ENCODE results near the gene WDR1.

The WDR1 gene

DNA sequence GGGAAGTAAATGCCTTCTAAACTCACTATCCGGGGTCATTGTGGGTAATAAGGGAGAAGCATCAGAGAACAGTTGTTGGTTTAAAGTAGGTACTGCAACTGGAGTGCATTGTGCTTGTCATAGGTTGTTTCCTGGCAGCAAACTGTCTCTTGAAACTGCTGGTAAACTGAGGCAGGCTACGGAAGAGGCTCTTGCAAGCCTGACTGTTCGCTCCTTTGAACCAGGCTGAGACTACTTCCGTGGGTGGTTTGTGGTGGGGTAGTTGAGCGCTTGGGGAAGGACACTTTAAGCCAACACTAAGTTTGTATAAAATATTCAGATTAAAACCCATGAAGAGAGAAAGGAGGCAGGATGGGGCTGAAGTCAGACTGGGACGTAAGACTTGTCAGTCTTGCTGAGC lies 45.2 kb upstream of the WDR1 start:
- Histone ChIP-seq H3K4me1 (ENCODE audit: low read depth, poor library complexity, severe bottlenecking) (no peaks in the 10 kb centered on the region), H4K20me1 (ENCODE audit: insufficient read depth) (no peaks in the 10 kb centered on the region), H3K27ac (no peak overlapping the region), H2AFZ (ENCODE audit: low read depth) (no peak overlapping the region), H3K27me3 (ENCODE audit: insufficient read depth, low read depth) (no peaks in the 10 kb centered on the region), H3K79me2 (ENCODE audit: insufficient read depth, low read depth) (no peaks in the 10 kb centered on the region), H3K9ac (no peak overlapping the region), H3K36me3 (ENCODE audit: insufficient read depth) (no peaks in the 10 kb centered on the region), H3K4me3 (IDR thresholded peaks at IDR 0.05; ENCODE audit: insufficient read depth, low read depth, low read length) (no peak overlapping the region), H3K4me2 (no peak overlapping the region)
- TF ChIP-seq, protein P1, sequence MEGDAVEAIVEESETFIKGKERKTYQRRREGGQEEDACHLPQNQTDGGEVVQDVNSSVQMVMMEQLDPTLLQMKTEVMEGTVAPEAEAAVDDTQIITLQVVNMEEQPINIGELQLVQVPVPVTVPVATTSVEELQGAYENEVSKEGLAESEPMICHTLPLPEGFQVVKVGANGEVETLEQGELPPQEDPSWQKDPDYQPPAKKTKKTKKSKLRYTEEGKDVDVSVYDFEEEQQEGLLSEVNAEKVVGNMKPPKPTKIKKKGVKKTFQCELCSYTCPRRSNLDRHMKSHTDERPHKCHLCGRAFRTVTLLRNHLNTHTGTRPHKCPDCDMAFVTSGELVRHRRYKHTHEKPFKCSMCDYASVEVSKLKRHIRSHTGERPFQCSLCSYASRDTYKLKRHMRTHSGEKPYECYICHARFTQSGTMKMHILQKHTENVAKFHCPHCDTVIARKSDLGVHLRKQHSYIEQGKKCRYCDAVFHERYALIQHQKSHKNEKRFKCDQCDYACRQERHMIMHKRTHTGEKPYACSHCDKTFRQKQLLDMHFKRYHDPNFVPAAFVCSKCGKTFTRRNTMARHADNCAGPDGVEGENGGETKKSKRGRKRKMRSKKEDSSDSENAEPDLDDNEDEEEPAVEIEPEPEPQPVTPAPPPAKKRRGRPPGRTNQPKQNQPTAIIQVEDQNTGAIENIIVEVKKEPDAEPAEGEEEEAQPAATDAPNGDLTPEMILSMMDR (conservative IDR thresholded peaks at IDR 0.05; ENCODE audit: low read depth, low read length): no peak

DNA sequence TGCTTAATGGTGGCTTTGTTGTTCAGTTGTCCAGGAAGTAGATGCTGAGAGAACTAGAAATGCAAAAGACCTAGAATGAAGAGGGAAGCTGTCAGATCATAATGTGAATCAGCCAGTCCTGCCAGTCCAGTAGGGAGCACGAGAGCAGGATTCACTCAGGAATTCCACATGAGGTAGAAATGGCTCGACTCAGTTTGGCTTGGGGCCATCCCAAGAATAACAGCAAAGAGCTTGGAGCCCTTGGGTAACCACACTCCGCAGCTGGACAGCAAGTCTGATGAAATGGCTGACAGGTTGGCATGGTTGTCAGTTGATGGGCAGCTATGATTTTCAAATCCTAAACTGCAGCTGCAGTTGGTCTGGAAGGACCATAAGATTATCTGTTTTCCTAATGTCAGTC lies 44.5 kb upstream of the WDR1 start:
- H3K27me3 ChIP-seq (ENCODE audit: insufficient read depth, low read depth): no peaks in the 10 kb centered on the region
- H3K27ac ChIP-seq: no peak overlapping the region
- H3K4me3 ChIP-seq (IDR thresholded peaks at IDR 0.05; ENCODE audit: insufficient read depth, low read depth, low read length): no peak overlapping the region
- TF ChIP-seq, protein P1 (conservative IDR thresholded peaks at IDR 0.05; ENCODE audit: low read depth, low read length): no peak
- no peaks in the 10 kb centered on the region for H4K20me1 ChIP-seq (ENCODE audit: insufficient read depth)
- H3K36me3 ChIP-seq (ENCODE audit: insufficient read depth): no peaks in the 10 kb centered on the region
- no peak overlapping the region for H2AFZ ChIP-seq (ENCODE audit: low read depth)
- H3K4me1 ChIP-seq (ENCODE audit: low read depth, poor library complexity, severe bottlenecking): no peaks in the 10 kb centered on the region
- no peaks in the 10 kb centered on the region for H3K79me2 ChIP-seq (ENCODE audit: insufficient read depth, low read depth)
- no peak overlapping the region for H3K4me2 ChIP-seq
- H3K9ac ChIP-seq: no peak overlapping the region

GRCh38 chr4:10160281-10160856 lies 43.8 kb upstream of the WDR1 start:
- no peaks in the 10 kb centered on the region for H4K20me1 ChIP-seq (ENCODE audit: insufficient read depth)
- H3K4me1 ChIP-seq (ENCODE audit: low read depth, poor library complexity, severe bottlenecking): no peaks in the 10 kb centered on the region
- no peak overlapping the region for H3K4me2 ChIP-seq
- H3K9ac ChIP-seq: no peak overlapping the region
- no peak overlapping the region for H3K27ac ChIP-seq
- no peak overlapping the region for H2AFZ ChIP-seq (ENCODE audit: low read depth)
- H3K36me3 ChIP-seq (ENCODE audit: insufficient read depth): no peaks in the 10 kb centered on the region
- TF ChIP-seq, protein P1 (conservative IDR thresholded peaks at IDR 0.05; ENCODE audit: low read depth, low read length): no peak
- no peaks in the 10 kb centered on the region for H3K79me2 ChIP-seq (ENCODE audit: insufficient read depth, low read depth)
- no peak overlapping the region for H3K4me3 ChIP-seq (IDR thresholded peaks at IDR 0.05; ENCODE audit: insufficient read depth, low read depth, low read length)
- no peaks in the 10 kb centered on the region for H3K27me3 ChIP-seq (ENCODE audit: insufficient read depth, low read depth)

- Histone ChIP-seq H4K20me1 (ENCODE audit: insufficient read depth) (no peaks in the 10 kb centered on the region), H3K4me2 (no peak overlapping the region), H3K9ac (no peak overlapping the region), H3K27me3 (ENCODE audit: insufficient read depth, low read depth) (no peaks in the 10 kb centered on the region), H3K4me3 (IDR thresholded peaks at IDR 0.05; ENCODE audit: insufficient read depth, low read depth, low read length) (no peak overlapping the region), H2AFZ (ENCODE audit: low read depth) (no peak overlapping the region), H3K36me3 (ENCODE audit: insufficient read depth) (no peaks in the 10 kb centered on the region), H3K27ac (no peak overlapping the region), H3K4me1 (ENCODE audit: low read depth, poor library complexity, severe bottlenecking) (no peaks in the 10 kb centered on the region), H3K79me2 (ENCODE audit: insufficient read depth, low read depth) (no peaks in the 10 kb centered on the region)
- TF ChIP-seq, protein P1 (conservative IDR thresholded peaks at IDR 0.05; ENCODE audit: low read depth, low read length): no peak
Measured at GRCh38 chr4:10159671-10160070, 43.1 kb upstream of the WDR1 start.
